GM18870 (cell line): ENCODE data around the gene UBE2L3.

Source experiments
- ATAC-seq: cut with Tn5 transposase; IDR thresholded peaks from one replicate; pipeline ENCODE4 v1.9.1; 2021; ENCODE audit warnings: moderate library complexity; ENCODE audit not compliant: unreplicated experiment

UBE2L3 gene

GRCh38 chr22:21669026-21669425, 101.5 kb downstream of the UBE2L3 start:
- ATAC-seq, result no peak

GRCh38 chr22:21672107-21672629, 104.7 kb downstream of the UBE2L3 start:
- no peak for ATAC-seq
